Measurements from ENCODE around the gene RIC3.

GRCh38 chr11:8149726-8150125 lies 19.1 kb downstream of the RIC3 start:
- TF ChIP-seq CTCF (IDR thresholded peaks at IDR 0.05) (no peak), EP300 (IDR thresholded peaks at IDR 0.05; ENCODE audit: low read depth) (no peak)
